ENCODE results near the gene NTSR1. TPM values are rescaled to one million over a fixed set of nuclear protein-coding genes. Genes with fewer than 3 reads are reported as not detected.

Gene NTSR1
- polyA plus RNA-seq, 5 donors, result 0.04 to 0.16 (median 0.08) TPM

Other genes with a start within 250 kb of the NTSR1 start
- 10 to 100 TPM; 25.6 to 46.6 (median 34.3) TPM for gene GATA5, start 232.8 kb upstream of the NTSR1 start, polyA plus RNA-seq (ENCODE audit: insufficient read depth in 1 of 5, insufficient read length in 5 of 5, low replicate concordance in 1 of 5)
- gene SLCO4A1, start 66.3 kb upstream of the NTSR1 start, polyA plus RNA-seq (ENCODE audit: insufficient read depth in 1 of 5, insufficient read length in 5 of 5, low replicate concordance in 1 of 5), result under 1 TPM; 0.46 to 0.69 (median 0.54) TPM
- gene MRGBP, start 87.6 kb downstream of the NTSR1 start, polyA plus RNA-seq (ENCODE audit: insufficient read depth in 1 of 5, insufficient read length in 5 of 5, low replicate concordance in 1 of 5), result 10 to 100 TPM; 12.3 to 17.1 (median 15.5) TPM
- gene OGFR, start 96.0 kb downstream of the NTSR1 start, polyA plus RNA-seq (ENCODE audit: insufficient read depth in 1 of 5, insufficient read length in 5 of 5, low replicate concordance in 1 of 5), result 10 to 100 TPM; 19.3 to 38.0 (median 27.3) TPM
- 100 to 1,000 TPM in 1 of 5 donors, 10 to 100 TPM in 4; 47.6 to 102 (median 57.8) TPM for gene COL9A3, start 108.2 kb downstream of the NTSR1 start, polyA plus RNA-seq (ENCODE audit: insufficient read depth in 1 of 5, insufficient read length in 5 of 5, low replicate concordance in 1 of 5)
- gene TCFL5, start 153.0 kb downstream of the NTSR1 start, polyA plus RNA-seq (ENCODE audit: insufficient read depth in 1 of 5, insufficient read length in 5 of 5, low replicate concordance in 1 of 5), result 10 to 100 TPM; 11.1 to 13.0 (median 11.5) TPM
- 10 to 100 TPM; 55.9 to 61.5 (median 58.6) TPM for gene DIDO1, start 217.7 kb downstream of the NTSR1 start, polyA plus RNA-seq (ENCODE audit: insufficient read depth in 1 of 5, insufficient read length in 5 of 5, low replicate concordance in 1 of 5)
- 10 to 100 TPM; 42.1 to 52.1 (median 45.8) TPM for gene GID8, start 229.3 kb downstream of the NTSR1 start, polyA plus RNA-seq (ENCODE audit: insufficient read depth in 1 of 5, insufficient read length in 5 of 5, low replicate concordance in 1 of 5)
- gene SLC17A9, start 243.9 kb downstream of the NTSR1 start, polyA plus RNA-seq (ENCODE audit: insufficient read depth in 1 of 5, insufficient read length in 5 of 5, low replicate concordance in 1 of 5), result 1 to 10 TPM; 1.6 to 4.5 (median 4.0) TPM

All from right lung (tissue), 5 donors.